ENCODE data around the gene NFX1. TPM values are rescaled to one million over a fixed set of nuclear protein-coding genes. Genes with fewer than 3 reads are reported as not detected.

Gene NFX1
- total and polyA plus RNA-seq, 2 experiments from 2014 or later = 18.5 to 19.5 TPM

DNA sequence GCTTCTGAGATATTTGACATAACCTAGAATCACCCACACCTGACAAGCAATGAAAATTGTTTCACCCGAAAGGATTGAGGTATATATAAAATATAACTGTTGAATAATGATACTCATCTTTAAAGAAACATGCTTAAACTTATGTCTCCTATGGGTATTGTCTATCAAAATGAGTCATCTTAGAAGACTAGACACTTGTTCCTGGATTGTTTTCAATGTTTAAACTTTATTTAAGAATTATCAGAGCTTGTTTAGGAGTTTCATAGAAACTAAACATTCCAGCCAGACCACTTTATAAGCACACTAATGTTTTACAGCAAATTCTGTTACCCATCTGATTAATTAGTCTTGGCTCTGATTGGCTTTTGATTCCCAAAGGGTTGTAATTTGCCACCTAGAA lies 19.6 kb downstream of the NFX1 start:
- Histone ChIP-seq H3K9me2 (replicated peaks; ENCODE audit: insufficient read depth) (no peaks in the 10 kb centered on the region), H3K4me3 (no peak overlapping the region), H3K27me3 (no peaks in the 10 kb centered on the region), H3K79me2 (no peaks in the 10 kb centered on the region), H3K4me1 (ENCODE audit: insufficient read depth) (no peaks in the 10 kb centered on the region), H3K36me3 (replicated peaks; ENCODE audit: insufficient read depth, low read depth) (no peaks in the 10 kb centered on the region), H4K20me1 (ENCODE audit: insufficient read depth, poor library complexity, severe bottlenecking) (no peaks in the 10 kb centered on the region), H3K27ac (no peak overlapping the region), H3K9me3 (ENCODE audit: low read depth) (no peaks in the 10 kb centered on the region), H2AFZ (no peak overlapping the region), H3K4me2 (no peak overlapping the region)
- 90% methylated on average over 1 of the region's 1 CpG for WGBS (ENCODE audit: low lambda C conversion rate, missing lambda C conversion rate)
- DNase-seq (ENCODE audit: low spot score) = no peak
- TF ChIP-seq, protein P1, sequence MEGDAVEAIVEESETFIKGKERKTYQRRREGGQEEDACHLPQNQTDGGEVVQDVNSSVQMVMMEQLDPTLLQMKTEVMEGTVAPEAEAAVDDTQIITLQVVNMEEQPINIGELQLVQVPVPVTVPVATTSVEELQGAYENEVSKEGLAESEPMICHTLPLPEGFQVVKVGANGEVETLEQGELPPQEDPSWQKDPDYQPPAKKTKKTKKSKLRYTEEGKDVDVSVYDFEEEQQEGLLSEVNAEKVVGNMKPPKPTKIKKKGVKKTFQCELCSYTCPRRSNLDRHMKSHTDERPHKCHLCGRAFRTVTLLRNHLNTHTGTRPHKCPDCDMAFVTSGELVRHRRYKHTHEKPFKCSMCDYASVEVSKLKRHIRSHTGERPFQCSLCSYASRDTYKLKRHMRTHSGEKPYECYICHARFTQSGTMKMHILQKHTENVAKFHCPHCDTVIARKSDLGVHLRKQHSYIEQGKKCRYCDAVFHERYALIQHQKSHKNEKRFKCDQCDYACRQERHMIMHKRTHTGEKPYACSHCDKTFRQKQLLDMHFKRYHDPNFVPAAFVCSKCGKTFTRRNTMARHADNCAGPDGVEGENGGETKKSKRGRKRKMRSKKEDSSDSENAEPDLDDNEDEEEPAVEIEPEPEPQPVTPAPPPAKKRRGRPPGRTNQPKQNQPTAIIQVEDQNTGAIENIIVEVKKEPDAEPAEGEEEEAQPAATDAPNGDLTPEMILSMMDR (IDR thresholded peaks at IDR 0.05; ENCODE audit: poor library complexity) = no peak
- no peak for TF ChIP-seq EZH2 (IDR thresholded peaks at IDR 0.05; ENCODE audit: borderline replicate concordance)
- TF ChIP-seq EZH2phosphoT487 (IDR thresholded peaks at IDR 0.05; ENCODE audit: low read depth, severe bottlenecking, unreplicated experiment) = no peak

DNA sequence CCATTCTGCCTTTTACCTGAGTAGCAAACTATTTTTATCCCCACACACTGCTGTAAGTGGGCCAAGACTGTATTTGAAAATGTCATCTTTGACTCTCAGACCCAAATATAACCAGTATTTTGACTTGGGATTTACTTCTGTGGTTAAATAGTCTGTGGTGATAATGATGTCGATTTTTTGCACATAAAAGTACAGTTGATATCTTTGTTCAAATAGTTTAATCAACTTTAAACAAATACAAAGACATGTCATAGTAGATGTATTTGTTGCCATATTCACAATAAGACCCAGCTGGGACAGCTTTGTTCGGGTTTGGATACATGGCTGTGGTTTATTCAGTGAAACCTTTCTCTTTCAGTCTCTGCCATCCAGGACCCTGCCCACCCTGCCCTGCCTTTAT lies 20.4 kb downstream of the NFX1 start:
- no peaks in the 10 kb centered on the region for H3K4me1 ChIP-seq (ENCODE audit: insufficient read depth)
- H3K27ac ChIP-seq = no peak overlapping the region
- H3K79me2 ChIP-seq = no peaks in the 10 kb centered on the region
- no peak for DNase-seq (ENCODE audit: low spot score)
- no peaks in the 10 kb centered on the region for H3K36me3 ChIP-seq (replicated peaks; ENCODE audit: insufficient read depth, low read depth)
- no peak for TF ChIP-seq EZH2phosphoT487 (IDR thresholded peaks at IDR 0.05; ENCODE audit: low read depth, severe bottlenecking, unreplicated experiment)
- no peak for TF ChIP-seq EZH2 (IDR thresholded peaks at IDR 0.05; ENCODE audit: borderline replicate concordance)
- TF ChIP-seq, protein P1 (IDR thresholded peaks at IDR 0.05; ENCODE audit: poor library complexity) = no peak
- 89% methylated on average over 2 of the region's 2 CpGs for WGBS (ENCODE audit: low lambda C conversion rate, missing lambda C conversion rate)
- H4K20me1 ChIP-seq (ENCODE audit: insufficient read depth, poor library complexity, severe bottlenecking) = no peaks in the 10 kb centered on the region
- no peak overlapping the region for H3K4me3 ChIP-seq
- no peaks in the 10 kb centered on the region for H3K9me3 ChIP-seq (ENCODE audit: low read depth)
- no peaks in the 10 kb centered on the region for H3K9me2 ChIP-seq (replicated peaks; ENCODE audit: insufficient read depth)
- H3K27me3 ChIP-seq = no peaks in the 10 kb centered on the region
- H2AFZ ChIP-seq = no peak overlapping the region
- H3K4me2 ChIP-seq = no peak overlapping the region

DNA sequence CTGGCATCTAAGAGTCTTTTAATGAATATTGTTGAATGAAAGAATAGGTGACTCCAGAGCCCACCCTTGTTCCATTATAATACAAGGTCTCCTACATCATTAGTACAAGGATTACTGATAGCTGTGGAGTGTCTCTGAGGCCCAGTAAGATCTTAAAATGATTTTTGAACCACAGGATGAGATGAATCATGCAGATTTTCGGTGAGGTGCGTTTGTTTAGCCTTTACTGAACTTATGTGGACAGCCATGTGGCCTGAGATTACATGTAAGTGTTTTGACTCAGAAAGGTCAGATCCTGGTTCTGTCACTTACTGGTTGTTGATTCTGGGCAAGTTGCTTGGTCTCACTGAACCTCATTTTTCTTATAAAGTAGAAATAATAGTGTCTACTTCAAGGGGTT lies 21.6 kb downstream of the NFX1 start:
- no peak overlapping the region for H3K4me3 ChIP-seq
- no peaks in the 10 kb centered on the region for H3K36me3 ChIP-seq (replicated peaks; ENCODE audit: insufficient read depth, low read depth)

More for the DNA sequence above, 21.6 kb downstream of the NFX1 start:
- Histone ChIP-seq H4K20me1 (ENCODE audit: insufficient read depth, poor library complexity, severe bottlenecking) (no peaks in the 10 kb centered on the region), H2AFZ (no peak overlapping the region), H3K4me1 (ENCODE audit: insufficient read depth) (no peaks in the 10 kb centered on the region), H3K79me2 (no peaks in the 10 kb centered on the region), H3K9me2 (replicated peaks; ENCODE audit: insufficient read depth) (no peaks in the 10 kb centered on the region), H3K27ac (no peak overlapping the region), H3K4me2 (no peak overlapping the region), H3K9me3 (ENCODE audit: low read depth) (no peaks in the 10 kb centered on the region), H3K27me3 (no peaks in the 10 kb centered on the region)
- TF ChIP-seq EZH2phosphoT487 (IDR thresholded peaks at IDR 0.05; ENCODE audit: low read depth, severe bottlenecking, unreplicated experiment) (no peak), EZH2 (IDR thresholded peaks at IDR 0.05; ENCODE audit: borderline replicate concordance) (no peak)
- TF ChIP-seq, protein P1 (IDR thresholded peaks at IDR 0.05; ENCODE audit: poor library complexity) = no peak
- 88% methylated on average over 2 of the region's 2 CpGs for WGBS (ENCODE audit: low lambda C conversion rate, missing lambda C conversion rate)
- DNase-seq (ENCODE audit: low spot score) = no peak

Data from hepatocyte (in vitro differentiated cells).